Inflammatory macrophage treated with lipopolysaccharide for 1 hour (primary cell): ENCODE results near the gene RANGAP1.

ENCODE experiments used
- DNase-seq, 2 donors: peaks; one replicate each; pipeline ENCODE4 v3.0.0-alpha.2; 2020 to 2022

RANGAP1 gene

GRCh38 chr22:41285820-41286638 is at the start of gene RANGAP1:
Gene RANGAP1, minus strand, starts transcription at chr22:41286187. Its CDS starts 5,143 bp downstream, at chr22:41281044.
- DNase-seq, result peak; percentile 98 to 99

GRCh38 chr22:41334951-41335635 is 49.1 kb upstream of the RANGAP1 start:
- no peak for DNase-seq

GRCh38 chr22:41334215-41334614 is 48.2 kb upstream of the RANGAP1 start:
- DNase-seq, result no peak

DNA sequence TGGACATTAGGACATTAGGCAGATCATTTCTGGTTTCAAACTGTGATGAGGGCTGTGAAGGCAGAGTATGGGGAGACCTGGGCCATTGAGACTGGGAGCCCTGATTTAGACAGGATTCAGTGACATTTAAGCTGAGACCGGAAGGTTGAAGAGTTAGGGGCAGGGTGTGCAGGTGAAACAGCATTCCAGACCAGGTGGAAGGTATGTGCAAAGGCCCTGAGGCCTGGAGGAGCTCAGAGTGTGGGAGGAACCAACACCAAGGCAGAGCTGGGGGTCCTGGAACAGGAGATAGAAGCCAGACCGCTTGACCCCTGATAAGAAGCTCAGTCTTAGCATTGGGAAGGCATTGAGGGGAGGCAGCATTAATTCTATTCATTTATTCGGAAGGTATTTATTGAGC is 47.8 kb upstream of the RANGAP1 start:
- no peak for DNase-seq

- DNase-seq, result no peak
These were observed 46.4 kb upstream of the RANGAP1 start for GRCh38 chr22:41332217-41332939.

- DNase-seq, result no peak
These were observed 44.2 kb upstream of the RANGAP1 start for GRCh38 chr22:41330169-41330568.

DNA sequence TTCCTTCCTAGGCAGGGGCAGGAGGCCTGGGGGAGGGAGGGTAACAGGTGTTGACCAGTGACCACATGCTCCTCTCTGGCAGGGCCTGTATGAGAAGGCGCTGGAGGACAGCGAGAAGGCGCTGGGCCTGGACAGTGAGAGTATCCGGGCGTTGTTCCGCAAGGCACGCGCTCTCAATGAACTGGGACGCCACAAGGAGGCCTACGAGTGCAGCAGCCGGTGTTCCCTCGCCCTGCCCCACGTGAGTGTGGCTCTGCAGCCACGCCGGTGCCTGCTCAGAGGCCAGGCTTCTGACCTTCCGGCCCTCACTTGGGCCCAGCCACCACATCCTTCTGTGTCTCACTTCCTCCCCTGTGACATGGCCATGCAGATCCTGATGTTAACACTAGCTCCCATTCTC is 41.1 kb upstream of the RANGAP1 start:
- no peak for DNase-seq

DNA sequence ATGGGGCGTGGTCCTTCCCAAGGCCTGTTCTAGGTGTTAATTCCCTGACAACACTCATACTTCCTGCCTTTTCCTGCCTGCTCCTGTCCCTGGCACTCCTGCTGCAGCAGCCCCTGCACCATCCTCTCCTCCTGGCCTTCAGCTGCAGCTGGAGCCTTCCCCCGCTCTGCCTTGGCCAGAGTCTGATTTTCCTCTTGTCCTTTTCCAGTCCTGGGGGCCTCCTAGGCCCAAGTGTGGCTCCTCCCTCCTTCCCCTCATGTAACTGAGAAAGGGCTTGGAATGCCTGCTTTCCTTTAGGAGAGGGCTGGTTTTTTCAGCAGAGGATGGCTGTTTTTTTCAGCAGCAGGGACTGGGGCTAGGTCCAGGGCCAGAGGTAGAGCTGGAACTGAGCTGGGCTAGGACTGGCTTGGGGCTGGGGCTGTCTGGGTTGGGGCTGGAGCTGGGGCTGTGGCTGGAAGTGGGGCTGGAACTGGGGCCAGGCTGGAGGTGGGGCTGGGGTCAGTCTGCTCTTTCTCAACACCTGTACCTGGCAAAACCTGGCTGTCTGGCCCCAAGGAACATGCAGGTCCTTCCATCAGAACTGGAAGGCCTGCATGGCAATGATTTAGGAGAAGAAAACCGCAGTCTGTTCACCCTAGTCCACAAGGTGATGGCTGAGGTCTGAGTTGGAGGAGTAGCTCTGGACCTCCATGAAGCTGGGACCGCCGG is 39.0 kb upstream of the RANGAP1 start:
- DNase-seq, result no peak

DNA sequence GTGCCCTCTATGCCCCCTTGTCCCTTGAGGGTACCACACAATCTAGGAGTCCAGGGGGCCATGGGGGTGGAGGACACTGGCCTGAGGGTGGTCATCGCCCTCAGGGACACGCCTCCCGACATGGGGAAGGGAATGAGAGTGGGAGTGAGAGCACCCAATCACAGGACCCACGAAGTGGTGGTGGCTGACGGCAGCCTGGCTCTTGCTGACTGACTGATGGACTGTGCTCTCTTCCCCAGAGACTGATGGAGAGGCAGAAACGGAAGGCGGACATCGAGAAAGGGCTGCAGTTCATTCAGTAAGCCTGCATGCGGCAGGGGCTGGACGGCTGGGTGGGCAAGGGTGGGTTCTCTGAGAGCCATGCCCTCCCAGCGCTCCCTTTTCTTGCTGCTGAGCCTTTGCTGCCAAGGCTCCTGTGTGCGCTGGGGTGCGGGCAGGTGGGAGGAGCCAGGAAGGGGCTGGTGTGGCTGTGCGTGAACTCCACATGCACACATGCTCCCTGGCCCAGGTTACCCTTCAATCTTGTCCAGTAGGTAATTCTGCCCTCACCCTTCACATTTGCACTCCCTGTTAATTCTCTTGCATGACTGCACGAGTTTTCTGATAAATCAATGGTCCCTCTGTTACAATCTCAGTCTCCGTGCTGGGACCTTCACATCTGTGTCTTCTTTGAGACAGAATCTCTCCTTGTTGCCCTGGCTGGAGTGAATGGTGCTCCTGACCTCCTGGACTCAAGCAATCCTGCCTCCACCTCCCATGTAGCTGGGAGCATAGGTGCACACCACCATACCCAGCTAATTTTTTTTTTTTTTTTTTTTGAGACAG is 34.6 kb upstream of the RANGAP1 start:
- DNase-seq, result no peak

DNA sequence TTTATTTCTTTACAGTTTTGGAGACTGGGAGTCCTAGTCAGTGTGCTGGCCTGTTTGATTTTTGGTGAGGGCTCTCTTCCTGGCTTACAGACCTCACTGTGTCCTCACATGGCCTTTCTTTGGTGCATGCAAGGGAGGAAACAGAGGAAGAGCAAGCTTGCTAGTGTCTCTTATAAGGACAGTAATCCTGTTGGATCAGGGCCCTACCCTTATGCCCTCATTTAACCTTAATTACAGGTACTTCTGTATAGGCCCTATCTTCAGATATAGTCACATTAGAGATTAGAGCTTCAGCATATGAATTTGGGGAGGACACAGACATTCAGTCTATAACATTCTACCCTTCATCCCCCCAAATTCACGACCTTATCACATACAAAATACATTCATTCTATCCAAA is 29.6 kb upstream of the RANGAP1 start:
- DNase-seq, result no peak

DNA sequence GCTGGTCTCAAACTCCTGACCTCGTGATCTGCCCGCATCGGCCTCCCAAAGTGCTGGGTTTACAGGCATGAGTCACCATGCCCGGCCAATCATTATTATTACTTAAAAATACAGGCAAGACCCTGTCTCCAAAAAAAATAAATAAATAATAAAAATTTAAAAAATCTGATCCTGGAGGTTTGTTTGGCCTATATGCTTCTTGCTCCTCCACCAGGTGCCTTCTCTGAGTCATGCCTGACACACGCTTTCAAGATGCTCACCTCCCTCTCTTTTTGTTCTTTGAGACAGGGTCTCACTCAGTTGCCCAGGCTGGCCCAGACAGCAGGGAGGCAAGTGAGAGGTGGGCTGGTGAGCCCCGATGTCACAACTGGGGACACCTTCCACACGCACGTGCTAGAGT is 28.8 kb upstream of the RANGAP1 start:
- no peak for DNase-seq

GRCh38 chr22:41311487-41311886 is 25.5 kb upstream of the RANGAP1 start:
- no peak for DNase-seq

GRCh38 chr22:41310336-41310735 is 24.3 kb upstream of the RANGAP1 start:
- no peak for DNase-seq

DNA sequence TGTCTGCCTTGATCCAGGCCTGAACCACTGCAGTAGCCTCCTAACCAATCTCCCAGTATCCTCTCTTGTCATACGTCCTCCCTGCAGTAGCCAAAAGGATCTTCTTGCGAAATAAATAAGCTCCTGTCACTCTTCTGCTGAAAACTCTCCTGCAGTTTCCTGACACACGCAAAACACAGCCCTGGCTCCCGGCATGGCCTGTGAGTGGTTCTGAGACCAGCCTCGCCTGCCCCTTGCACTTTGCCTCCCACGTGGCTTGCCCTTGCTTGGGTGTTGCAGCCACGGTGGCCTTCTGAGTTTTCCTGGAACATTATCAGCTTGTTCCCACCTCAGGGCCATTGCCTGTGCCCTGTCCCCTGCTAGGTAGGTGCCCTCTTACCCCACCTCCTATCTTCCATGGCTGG is 22.6 kb upstream of the RANGAP1 start:
- peak in 1 of 2 donors; percentile 8 for DNase-seq

DNA sequence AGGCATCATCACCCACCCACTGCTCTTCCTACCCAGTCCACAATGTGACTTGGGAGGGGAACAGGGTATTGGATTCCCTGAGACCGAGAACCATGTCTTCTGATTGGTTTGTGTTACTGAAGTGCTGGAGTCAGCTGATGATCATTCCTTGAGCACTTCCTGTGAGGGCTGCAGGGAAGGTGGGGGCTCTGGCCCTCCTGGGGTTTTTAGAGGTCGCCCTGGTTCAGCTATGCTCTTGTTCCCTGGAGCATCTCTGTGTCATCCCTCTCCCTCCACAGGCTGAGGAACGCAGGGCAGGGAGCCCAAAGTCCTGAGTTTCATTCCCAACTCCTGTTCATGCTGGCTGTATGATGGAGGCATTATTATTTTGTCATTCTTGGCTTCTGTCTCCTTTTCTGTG is 22.1 kb upstream of the RANGAP1 start:
- DNase-seq, result peak in 1 of 2 donors; percentile 34

DNA sequence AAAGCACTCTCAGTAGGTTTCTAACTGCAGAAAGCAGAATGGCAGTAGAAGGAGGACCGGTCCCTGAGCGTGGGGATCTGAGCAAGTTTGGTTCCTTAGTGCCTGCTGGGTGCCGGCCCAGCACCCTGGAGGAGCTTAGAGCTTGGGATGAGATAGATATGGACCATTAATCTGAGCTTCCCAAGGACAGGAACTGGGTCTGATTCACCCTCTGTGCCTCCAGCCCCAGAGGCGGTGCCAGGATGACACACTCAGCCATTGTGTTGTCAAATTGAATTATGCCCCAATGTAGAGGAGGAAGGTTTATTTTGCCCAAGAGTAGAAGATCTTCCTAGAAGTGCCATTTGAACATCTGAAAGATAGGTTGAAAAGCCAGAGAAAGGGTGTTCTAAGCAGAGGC is 19.7 kb upstream of the RANGAP1 start:
- no peak for DNase-seq

DNA sequence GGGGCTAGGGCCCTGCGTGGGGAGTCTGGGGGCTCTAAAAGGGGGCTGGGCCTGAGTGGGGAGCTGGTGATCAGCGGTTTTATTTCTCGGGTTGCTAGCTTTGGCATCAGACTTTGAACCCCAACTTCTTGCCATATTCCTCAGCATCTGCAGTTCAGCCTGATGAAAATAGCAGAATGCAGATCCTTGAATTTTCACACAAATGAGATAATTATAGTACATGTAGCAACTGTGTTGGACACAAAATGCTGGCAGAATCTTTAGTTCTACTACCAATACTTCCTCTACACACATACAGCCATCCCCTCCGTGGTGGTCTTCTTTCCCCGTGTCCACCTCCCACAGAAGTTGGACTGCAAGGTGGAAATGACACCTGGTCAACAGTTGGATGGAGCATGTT is 16.8 kb upstream of the RANGAP1 start:
- no peak for DNase-seq

- DNase-seq, result no peak
These were observed 16.2 kb upstream of the RANGAP1 start for GRCh38 chr22:41302021-41302767.

DNA sequence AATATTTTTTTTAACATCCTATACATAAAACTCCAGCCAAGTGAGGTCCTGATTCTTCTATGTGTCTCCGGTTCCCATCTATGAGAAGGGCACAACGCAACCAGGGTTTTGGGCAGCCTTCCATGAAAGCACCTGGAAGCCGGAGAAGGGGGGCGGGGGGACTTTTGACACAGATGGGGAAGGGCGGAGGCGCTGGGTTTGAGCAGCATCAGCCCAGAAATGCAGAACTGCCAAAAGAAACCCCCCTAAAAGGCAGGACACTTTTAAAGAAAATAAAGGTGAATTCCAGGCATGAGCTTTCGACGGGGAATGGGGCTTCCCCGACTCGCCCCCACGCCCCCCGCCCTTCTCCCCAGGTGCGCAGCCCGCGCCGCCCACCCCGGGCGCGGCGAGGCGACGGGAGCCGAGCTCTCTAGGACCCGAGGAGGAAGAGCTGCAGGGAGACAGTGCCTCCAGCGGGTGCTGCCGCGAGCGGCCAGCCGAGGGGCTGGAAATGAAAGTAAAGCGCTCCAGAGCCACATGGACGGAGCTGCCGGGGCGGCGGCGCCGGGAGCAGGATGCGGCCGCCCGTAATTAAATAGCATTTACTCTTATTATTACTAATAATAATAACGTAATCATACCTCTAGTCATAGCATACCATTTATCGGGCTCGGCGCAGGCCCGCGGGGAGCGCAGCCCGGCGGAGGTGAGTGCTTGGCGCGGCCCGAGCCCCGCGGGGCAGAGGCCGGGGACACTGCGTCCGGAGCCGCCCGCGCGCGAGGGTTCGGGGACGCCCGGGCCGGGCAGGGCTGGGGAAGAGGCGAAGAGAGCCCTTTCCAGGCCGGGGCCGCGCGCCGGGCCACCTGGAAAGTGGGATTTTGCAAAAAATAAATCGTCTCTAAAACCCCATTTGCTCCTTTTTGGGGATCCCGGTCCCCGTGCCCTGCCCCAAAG is 15.4 kb upstream of the RANGAP1 start, which contains the start of gene ZC3H7B:
ZC3H7B (plus strand) TSS at position 441 of the 936 bp plus-strand sequence. CDS start 19,136 bp downstream, outside the sequence.
- peak; percentile 80 to 83 for DNase-seq

- no peak for DNase-seq
These were observed 14.7 kb upstream of the RANGAP1 start for GRCh38 chr22:41300661-41301060.
